Esophagus muscularis mucosa (tissue), 3 donors: ENCODE data around the gene TSNAXIP1.

ENCODE experiments used
- EP300 ChIP-seq: sonication (generic); formaldehyde crosslinking; IDR thresholded peaks from one replicate; pipeline ENCODE4 v1.6.1; 2017; ENCODE audit warnings: antibody characterized with exemption
- TF ChIP-seq, protein P1 (sequence below), 3 experiments: fragments of 200-600 bp in 2 of 3; fragments of 450-650 bp in 1 of 3; sonication (generic) in 2 of 3; IDR thresholded peaks; one replicate each; pipeline ENCODE4 v1.5.1; 2017 to 2019; ENCODE audit warnings: antibody characterized with exemption in 3 of 3, mild to moderate bottlenecking in 2 of 3, moderate library complexity in 1 of 3

GRCh38 chr16:67766291-67766690 lies 40.4 kb upstream of the TSNAXIP1 start:
- TF ChIP-seq, protein P1, sequence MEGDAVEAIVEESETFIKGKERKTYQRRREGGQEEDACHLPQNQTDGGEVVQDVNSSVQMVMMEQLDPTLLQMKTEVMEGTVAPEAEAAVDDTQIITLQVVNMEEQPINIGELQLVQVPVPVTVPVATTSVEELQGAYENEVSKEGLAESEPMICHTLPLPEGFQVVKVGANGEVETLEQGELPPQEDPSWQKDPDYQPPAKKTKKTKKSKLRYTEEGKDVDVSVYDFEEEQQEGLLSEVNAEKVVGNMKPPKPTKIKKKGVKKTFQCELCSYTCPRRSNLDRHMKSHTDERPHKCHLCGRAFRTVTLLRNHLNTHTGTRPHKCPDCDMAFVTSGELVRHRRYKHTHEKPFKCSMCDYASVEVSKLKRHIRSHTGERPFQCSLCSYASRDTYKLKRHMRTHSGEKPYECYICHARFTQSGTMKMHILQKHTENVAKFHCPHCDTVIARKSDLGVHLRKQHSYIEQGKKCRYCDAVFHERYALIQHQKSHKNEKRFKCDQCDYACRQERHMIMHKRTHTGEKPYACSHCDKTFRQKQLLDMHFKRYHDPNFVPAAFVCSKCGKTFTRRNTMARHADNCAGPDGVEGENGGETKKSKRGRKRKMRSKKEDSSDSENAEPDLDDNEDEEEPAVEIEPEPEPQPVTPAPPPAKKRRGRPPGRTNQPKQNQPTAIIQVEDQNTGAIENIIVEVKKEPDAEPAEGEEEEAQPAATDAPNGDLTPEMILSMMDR (IDR thresholded peaks at IDR 0.05): no peak
- no peak for TF ChIP-seq EP300
